Cardiac muscle cell (in vitro differentiated cells and primary cell): ENCODE results near the gene DHRS2. TPM values are rescaled to one million over a fixed set of nuclear protein-coding genes. Genes with fewer than 3 reads are reported as not detected.

ENCODE experiments used
- DNase-seq, 2 donors: peaks; one replicate each; pipeline versions ENCODE4 v3.0.0 to v3.0.0-alpha.2; 2010 to 2017; ENCODE audit warnings: low read depth in 1 of 2, low spot score in 1 of 2
- H3K27ac ChIP-seq: fragments of 200-600 bp; sonication (generic); 2 replicates; pipeline ENCODE4 v1.5.1; 2016
- H3K27me3 ChIP-seq: fragments of 200-600 bp; sonication (generic); 2 replicates; pipeline ENCODE4 v1.6.0; 2016; ENCODE audit warnings: control low read depth
- H3K36me3 ChIP-seq: fragments of 200-600 bp; sonication (generic); 2 replicates; pipeline ENCODE4 v1.5.1; 2016; ENCODE audit warnings: control low read depth
- H3K4me1 ChIP-seq: fragments of 200-600 bp; sonication (generic); 2 replicates; pipeline ENCODE4 v1.8.1; 2017; ENCODE audit warnings: low read depth, mild to moderate bottlenecking, mixed run types
- H3K4me3 ChIP-seq: fragments of 200-600 bp; sonication (generic); 2 replicates; pipeline ENCODE4 v1.5.1; 2016; ENCODE audit warnings: mild to moderate bottlenecking
- H3K9me3 ChIP-seq: fragments of 200-600 bp; sonication (generic); 2 replicates; pipeline ENCODE4 v1.5.1; 2017; ENCODE audit warnings: low read depth, mild to moderate bottlenecking, control low read depth
- polyA plus RNA-seq: library from polyadenylated mRNA; unstranded; fragments of >200 nt; fragmentation: Nextera tagmentation; extraction: Ambion mirVana; gene quantifications from 2 replicates; pipeline ENCODE4 v1.2.1, GENCODE V29; 2016
- total RNA-seq: library from RNA; depleted of rRNA; stranded (reverse); fragments of >200 nt; gene quantifications from 2 replicates; pipeline ENCODE4 v1.2.3, GENCODE V29; 2016
- TF ChIP-seq, protein P1 (sequence below): IDR thresholded peaks from 2 replicates; pipeline ENCODE4 v1.5.1; 2012; ENCODE audit warnings: low read depth, mild to moderate bottlenecking, low read length

DHRS2 gene
- total and polyA plus RNA-seq, 2 experiments from 2014 or later: 0.97 TPM; not detected in 1

DNA sequence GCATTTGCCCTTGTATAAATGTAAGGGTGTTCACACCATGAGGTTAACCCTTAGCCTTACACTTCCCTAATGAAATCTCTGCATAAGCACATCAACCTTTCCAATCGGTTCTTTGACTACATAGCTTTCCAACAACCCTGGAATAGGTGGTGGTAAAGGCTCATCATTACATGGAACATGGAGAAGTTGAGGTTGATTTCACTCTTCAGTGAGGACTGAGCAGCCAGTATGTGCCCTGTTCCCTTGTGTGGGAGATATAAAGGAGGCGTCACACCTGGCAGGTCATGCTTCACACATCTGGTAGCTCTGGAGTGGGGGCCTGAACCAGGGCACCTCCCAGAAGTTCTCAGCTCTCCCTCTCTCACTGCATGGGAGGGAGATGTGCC lies 35.8 kb upstream of the DHRS2 start:
- H3K27ac ChIP-seq: no peak overlapping the region
- no peaks in the 10 kb centered on the region for H3K36me3 ChIP-seq
- no peaks in the 10 kb centered on the region for H3K27me3 ChIP-seq
- TF ChIP-seq, protein P1, sequence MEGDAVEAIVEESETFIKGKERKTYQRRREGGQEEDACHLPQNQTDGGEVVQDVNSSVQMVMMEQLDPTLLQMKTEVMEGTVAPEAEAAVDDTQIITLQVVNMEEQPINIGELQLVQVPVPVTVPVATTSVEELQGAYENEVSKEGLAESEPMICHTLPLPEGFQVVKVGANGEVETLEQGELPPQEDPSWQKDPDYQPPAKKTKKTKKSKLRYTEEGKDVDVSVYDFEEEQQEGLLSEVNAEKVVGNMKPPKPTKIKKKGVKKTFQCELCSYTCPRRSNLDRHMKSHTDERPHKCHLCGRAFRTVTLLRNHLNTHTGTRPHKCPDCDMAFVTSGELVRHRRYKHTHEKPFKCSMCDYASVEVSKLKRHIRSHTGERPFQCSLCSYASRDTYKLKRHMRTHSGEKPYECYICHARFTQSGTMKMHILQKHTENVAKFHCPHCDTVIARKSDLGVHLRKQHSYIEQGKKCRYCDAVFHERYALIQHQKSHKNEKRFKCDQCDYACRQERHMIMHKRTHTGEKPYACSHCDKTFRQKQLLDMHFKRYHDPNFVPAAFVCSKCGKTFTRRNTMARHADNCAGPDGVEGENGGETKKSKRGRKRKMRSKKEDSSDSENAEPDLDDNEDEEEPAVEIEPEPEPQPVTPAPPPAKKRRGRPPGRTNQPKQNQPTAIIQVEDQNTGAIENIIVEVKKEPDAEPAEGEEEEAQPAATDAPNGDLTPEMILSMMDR: no peak
- no peaks in the 10 kb centered on the region for H3K9me3 ChIP-seq
- no peak for DNase-seq
- no peak overlapping the region for H3K4me3 ChIP-seq
- no peaks in the 10 kb centered on the region for H3K4me1 ChIP-seq

DNA sequence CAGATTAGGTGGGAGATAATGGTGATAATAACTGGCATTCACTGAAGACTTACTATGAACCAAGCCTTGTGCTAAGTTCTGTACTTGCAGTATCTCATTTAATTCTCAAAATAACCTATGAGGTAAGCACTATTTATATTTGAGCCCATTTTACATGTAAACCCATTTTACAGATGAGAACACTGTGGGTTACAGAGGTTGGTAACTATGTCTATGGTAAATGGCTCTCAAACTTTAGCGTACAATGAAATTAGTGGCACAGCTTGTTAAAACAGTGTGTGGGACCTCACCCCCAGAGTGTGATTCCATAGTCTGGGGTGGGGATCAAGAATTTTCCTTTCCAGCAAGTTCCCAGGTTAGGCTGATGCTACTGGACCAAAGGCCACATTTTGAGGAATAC lies 35.4 kb upstream of the DHRS2 start:
- no peak overlapping the region for H3K4me3 ChIP-seq
- DNase-seq: no peak
- H3K27me3 ChIP-seq: no peaks in the 10 kb centered on the region
- H3K36me3 ChIP-seq: no peaks in the 10 kb centered on the region
- H3K9me3 ChIP-seq: no peaks in the 10 kb centered on the region
- H3K27ac ChIP-seq: no peak overlapping the region
- TF ChIP-seq, protein P1: no peak
- no peaks in the 10 kb centered on the region for H3K4me1 ChIP-seq

DNA sequence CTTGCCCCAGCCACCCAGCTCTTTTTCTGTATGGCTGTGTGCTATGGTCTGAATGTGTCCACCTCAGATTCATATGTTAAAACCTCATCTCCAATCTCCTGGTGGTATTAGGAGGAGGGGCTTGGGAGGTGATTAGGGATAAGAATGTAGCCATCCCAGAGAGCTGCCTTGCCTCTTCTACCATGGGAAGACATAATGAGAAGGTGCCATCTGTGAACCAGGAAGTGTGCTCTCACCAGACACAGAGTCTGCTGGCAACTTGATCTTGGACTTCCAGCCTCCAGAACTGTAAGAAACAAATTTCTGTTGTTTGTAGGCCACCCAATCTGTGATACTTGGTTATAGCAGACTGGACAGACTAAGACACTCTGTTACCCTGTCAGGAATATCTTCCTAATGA lies 34.7 kb upstream of the DHRS2 start:
- Histone ChIP-seq H3K27ac (no peak overlapping the region), H3K4me3 (no peak overlapping the region), H3K27me3 (no peaks in the 10 kb centered on the region), H3K9me3 (no peaks in the 10 kb centered on the region), H3K36me3 (no peaks in the 10 kb centered on the region), H3K4me1 (no peaks in the 10 kb centered on the region)
- TF ChIP-seq, protein P1: no peak
- DNase-seq: no peak

DNA sequence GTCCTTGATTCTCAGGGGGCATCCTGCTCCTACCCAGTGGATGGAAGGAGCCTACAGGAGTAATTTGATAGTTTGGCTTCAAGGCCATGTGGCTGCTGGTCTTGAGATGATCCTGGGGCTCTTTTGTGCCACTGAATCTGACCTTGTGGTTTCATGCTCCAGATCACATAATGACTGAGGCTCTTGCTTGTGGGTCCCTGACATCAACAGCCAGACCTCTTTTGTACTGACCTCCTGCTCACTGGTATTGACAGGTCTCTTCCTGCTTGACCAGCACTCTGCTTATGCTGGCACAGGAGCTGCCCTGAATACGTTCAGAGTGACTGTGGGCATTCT lies 34.4 kb upstream of the DHRS2 start:
- H3K27ac ChIP-seq: no peak overlapping the region

DNA sequence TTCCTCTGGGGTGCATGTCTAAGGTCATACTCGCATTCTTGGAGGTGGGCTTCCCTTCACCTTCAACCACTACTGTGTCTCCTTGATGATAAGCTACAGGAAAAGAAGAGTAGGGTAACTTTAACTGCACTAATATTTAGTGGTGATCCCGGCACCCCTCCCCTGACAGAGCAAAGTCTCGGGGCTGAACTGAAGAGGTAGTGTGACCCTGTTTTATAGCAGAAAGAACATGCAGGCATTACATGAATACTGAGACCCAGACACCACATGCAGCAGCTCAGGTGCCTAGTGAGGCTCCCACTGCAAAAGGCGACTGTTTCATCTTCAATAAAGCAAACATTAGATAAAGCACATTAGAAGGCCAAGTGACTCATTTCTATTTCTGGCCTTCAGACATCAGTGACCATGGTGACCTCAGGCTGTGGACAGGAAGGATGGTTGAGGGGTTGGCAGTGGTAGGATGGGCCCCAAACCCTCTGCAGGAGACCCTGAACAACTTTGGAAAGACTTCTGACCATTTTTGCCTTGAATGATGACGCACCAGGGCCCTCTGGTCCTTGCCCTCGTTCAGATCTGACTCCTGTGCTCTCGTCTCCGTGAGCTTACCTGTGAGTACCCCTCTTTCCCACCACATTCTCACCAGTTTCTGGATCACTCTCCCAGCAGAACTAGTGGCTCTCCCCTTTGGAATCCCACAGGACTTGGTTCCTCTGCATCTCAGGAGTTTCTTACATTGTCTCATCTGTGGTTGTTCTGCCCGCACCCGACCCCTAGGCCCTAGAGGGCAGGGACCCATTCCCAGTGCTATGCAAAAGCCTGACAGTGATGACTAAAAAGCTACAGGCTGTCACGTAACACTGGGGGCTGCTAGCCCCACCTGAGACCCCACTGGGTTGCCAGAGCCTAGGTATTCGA lies 33.7 kb upstream of the DHRS2 start:
- no peaks in the 10 kb centered on the region for H3K27me3 ChIP-seq

More for the DNA sequence above, 34.4 kb upstream of the DHRS2 start:
- H3K9me3 ChIP-seq: no peaks in the 10 kb centered on the region
- H3K4me3 ChIP-seq: no peak overlapping the region
- no peaks in the 10 kb centered on the region for H3K27me3 ChIP-seq
- H3K4me1 ChIP-seq: no peaks in the 10 kb centered on the region
- TF ChIP-seq, protein P1: no peak
- no peak for DNase-seq
- H3K36me3 ChIP-seq: no peaks in the 10 kb centered on the region

More for the DNA sequence above, 33.7 kb upstream of the DHRS2 start:
- Histone ChIP-seq H3K4me3 (no peak overlapping the region), H3K4me1 (no peaks in the 10 kb centered on the region), H3K36me3 (no peaks in the 10 kb centered on the region), H3K27ac (no peak overlapping the region), H3K9me3 (no peaks in the 10 kb centered on the region)
- TF ChIP-seq, protein P1: no peak
- DNase-seq: no peak
